ENCODE results near the gene RPL27. TPM values are rescaled to one million over a fixed set of nuclear protein-coding genes. Genes with fewer than 3 reads are reported as not detected.

The RPL27 gene
- total and polyA plus RNA-seq, 2 of the 8 experiments (the other 6 are each of a cell fraction or from before 2014, with no cell fraction given): 1,415 to 3,779 TPM

DNA sequence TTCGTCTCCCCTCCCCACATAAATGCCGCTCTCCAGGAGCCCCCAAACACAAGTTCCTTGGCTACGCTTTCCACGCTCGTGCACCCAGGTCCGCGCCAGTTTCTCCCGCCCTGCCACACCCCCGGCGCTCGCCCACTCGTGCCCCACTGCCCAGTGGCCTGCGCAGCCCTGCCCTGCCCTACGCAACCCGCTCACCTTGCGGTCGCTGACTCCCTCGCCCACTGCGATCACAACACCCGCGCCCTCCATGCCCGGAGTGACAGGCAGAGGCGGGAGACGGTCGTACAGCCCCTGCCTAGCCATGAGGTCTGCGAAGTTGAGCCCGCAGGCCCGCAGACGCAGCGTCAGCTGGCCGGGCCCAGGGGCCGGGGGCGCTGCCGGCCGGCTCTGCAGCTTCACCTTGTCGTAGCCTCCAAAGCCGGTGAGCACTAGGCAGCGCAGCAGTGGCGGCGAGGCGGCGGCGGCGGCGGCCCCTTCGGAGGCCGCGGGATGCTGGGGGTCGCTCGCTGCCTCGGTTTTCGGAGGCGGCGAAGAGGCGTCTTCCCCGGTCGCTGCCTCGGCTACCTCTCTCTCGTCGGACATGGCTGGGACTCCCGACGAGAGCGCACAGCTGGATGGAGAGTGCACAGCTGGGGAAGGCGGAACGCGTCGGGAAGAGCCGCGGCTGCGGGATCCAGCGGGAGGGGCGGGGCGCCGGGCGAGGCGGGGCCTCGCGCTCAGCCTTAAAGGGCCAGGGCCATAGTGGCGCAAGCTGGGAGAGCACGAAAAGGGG is 23.7 kb downstream of the RPL27 start, which contains the start of gene VAT1 (continued):
- no peak for TF ChIP-seq RFX5 (IDR thresholded peaks at IDR 0.05; ENCODE audit: borderline replicate concordance, low read depth, low read length)
- no peak for TF ChIP-seq SRF (IDR thresholded peaks at IDR 0.05; ENCODE audit: low read depth, low read length)
- peak; percentile 78 for TF ChIP-seq RBBP5 (IDR thresholded peaks at IDR 0.05; ENCODE audit: borderline replicate concordance, low read depth, low read length)
- no peak for TF ChIP-seq BACH1 (IDR thresholded peaks at IDR 0.05; ENCODE audit: low read length)
- no peak for TF ChIP-seq BRCA1 (IDR thresholded peaks at IDR 0.05; ENCODE audit: low read depth, low read length)
- no peak for TF ChIP-seq ZNF274 (IDR thresholded peaks at IDR 0.05; ENCODE audit: borderline replicate concordance, extremely low read depth, low read length)
- no peak for TF ChIP-seq CHD2 (IDR thresholded peaks at IDR 0.05; ENCODE audit: low read length)
- TF ChIP-seq RNF2 (IDR thresholded peaks at IDR 0.05; ENCODE audit: borderline replicate concordance, low read depth, low read length, missing control alignments, poor library complexity, severe bottlenecking): no peak
- no peak; the same call in 1 of the 2 replicates for TF ChIP-seq YY1 (IDR thresholded peaks at IDR 0.05; ENCODE audit: low read depth, low read length)
- TF ChIP-seq JUN (IDR thresholded peaks at IDR 0.05; ENCODE audit: low read depth, low read length): no peak
- no peak for TF ChIP-seq TCF12 (IDR thresholded peaks at IDR 0.05; ENCODE audit: low read depth, low read length)
- TF ChIP-seq CBX5 (IDR thresholded peaks at IDR 0.05; ENCODE audit: low read depth, low read length): no peak
- peak; percentile 79 for TF ChIP-seq ASH2L (IDR thresholded peaks at IDR 0.05; ENCODE audit: low read length)
- TF ChIP-seq HDAC6 (IDR thresholded peaks at IDR 0.05; ENCODE audit: low read depth, low read length): no peak
- no peak for TF ChIP-seq SP4 (IDR thresholded peaks at IDR 0.05; ENCODE audit: low read length)
- no peak for TF ChIP-seq MAFK (IDR thresholded peaks at IDR 0.05; ENCODE audit: low read depth, low read length)
- TF ChIP-seq POLR2AphosphoS5 (IDR thresholded peaks at IDR 0.05; ENCODE audit: low read depth, low read length): peak; percentile 44; the same call in 1 of the 2 replicates
- peak; percentile 57 for TF ChIP-seq CREB1 (IDR thresholded peaks at IDR 0.05)
- no peak for TF ChIP-seq RXRA (IDR thresholded peaks at IDR 0.05; ENCODE audit: insufficient read depth, low read depth, low read length)
- TF ChIP-seq CEBPB (IDR thresholded peaks at IDR 0.05; ENCODE audit: low read depth, low read length): no peak
- no peak; the same call in 1 of the 2 replicates for TF ChIP-seq EGR1 (IDR thresholded peaks at IDR 0.05; ENCODE audit: borderline replicate concordance, low read depth, low read length)
- peak; percentile 91 for TF ChIP-seq KDM4A (IDR thresholded peaks at IDR 0.05; ENCODE audit: low read depth, low read length, severe bottlenecking)
- no peak for TF ChIP-seq CTBP2 (IDR thresholded peaks at IDR 0.05; ENCODE audit: borderline replicate concordance, insufficient read depth, insufficient read length, low read length)
- TF ChIP-seq CHD1 (IDR thresholded peaks at IDR 0.05; ENCODE audit: low read depth, low read length): no peak

All from H1 (cell line).